ENCODE measurements around the gene CACNA1G.

DNA sequence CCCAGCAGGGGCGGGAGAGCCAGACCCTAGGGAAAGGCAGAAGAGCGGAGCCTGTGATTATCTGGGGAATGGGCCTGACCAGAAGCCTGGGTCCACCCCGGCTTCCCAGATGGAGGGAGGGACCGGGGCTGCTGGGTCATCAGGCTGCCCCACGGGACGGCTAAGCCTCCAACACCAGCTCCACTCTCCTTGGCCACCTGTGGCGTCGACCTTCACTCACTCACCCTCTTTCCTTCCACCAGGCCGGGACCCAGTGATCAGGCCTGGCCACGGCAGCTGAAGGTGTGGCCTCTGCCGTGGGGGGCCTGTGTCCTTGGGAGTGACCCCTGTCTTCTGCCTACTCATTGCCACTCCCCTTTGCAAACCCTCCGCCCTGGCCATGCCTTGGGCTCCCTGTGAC, 51.8 kb downstream of the CACNA1G start:
- TF ChIP-seq EZH2phosphoT487 (IDR thresholded peaks at IDR 0.05; ENCODE audit: insufficient read depth, low read depth) (no peak), EZH2 (IDR thresholded peaks at IDR 0.05; ENCODE audit: insufficient read depth, poor library complexity, severe bottlenecking) (no peak)
